Lower leg skin (tissue), 3 donors: Measurements from ENCODE around the gene PMEPA1.

ENCODE experiments used
- CTCF ChIP-seq, 3 donors: fragments of 450-650 bp; IDR thresholded peaks; one replicate each; pipeline ENCODE4 v1.5.1; 2016; ENCODE audit warnings: antibody characterized with exemption in 3 of 3, mild to moderate bottlenecking in 3 of 3, moderate library complexity in 2 of 3
- POLR2A ChIP-seq, 2 donors: fragments of 450-650 bp; IDR thresholded peaks; one replicate each; pipeline ENCODE4 v1.6.1; 2016 to 2017; ENCODE audit warnings: antibody characterized with exemption in 2 of 2, mild to moderate bottlenecking in 1 of 2, moderate library complexity in 1 of 2

- TF ChIP-seq CTCF (IDR thresholded peaks at IDR 0.05) (no peak), POLR2A (IDR thresholded peaks at IDR 0.05) (no peak)
These were observed 13.9 kb downstream of the PMEPA1 start for GRCh38 chr20:57695940-57696339.
